Astrocyte (in vitro differentiated cells and primary cell): ENCODE data around the gene CDK17.

ENCODE experiments used
- EZH2 ChIP-seq: IDR thresholded peaks from 2 replicates; pipeline ENCODE4 v1.6.1; 2012; ENCODE audit warnings: mild to moderate bottlenecking, low read length, inconsistent platforms; ENCODE audit not compliant: insufficient read depth
- TF ChIP-seq, protein P1 (sequence below): IDR thresholded peaks from 2 replicates; pipeline ENCODE4 v1.5.1; 2011; ENCODE audit warnings: low read depth, mild to moderate bottlenecking, inconsistent platforms, low read length, moderate library complexity; ENCODE audit not compliant: insufficient read depth

DNA sequence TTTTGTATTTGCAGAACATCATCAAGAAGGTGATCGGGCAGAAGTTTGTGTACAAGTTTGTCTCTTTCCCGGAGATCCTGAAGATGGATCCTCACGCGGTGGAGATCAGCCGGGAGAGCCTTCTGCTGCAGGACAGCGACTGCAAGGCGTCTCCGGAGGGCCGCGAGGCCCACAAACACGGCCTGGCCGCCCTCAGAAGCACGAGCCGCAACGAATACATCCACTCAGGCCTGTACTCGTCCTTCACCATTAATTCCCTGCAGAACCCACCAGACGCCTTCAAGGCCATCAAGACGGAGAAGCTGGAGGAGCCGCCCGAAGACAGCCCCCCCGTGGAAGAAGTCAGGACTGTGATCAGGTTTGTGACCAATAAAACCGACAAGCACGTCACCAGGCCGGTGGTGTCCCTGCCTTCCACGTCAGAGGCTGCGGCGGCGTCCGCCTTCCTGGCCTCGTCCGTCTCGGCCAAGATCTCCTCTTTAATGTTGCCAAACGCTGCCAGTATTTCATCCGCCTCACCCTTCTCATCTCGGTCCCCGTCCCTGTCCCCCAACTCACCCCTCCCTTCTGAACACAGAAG lies 153.2 kb downstream of the CDK17 start:
- TF ChIP-seq, protein P1, sequence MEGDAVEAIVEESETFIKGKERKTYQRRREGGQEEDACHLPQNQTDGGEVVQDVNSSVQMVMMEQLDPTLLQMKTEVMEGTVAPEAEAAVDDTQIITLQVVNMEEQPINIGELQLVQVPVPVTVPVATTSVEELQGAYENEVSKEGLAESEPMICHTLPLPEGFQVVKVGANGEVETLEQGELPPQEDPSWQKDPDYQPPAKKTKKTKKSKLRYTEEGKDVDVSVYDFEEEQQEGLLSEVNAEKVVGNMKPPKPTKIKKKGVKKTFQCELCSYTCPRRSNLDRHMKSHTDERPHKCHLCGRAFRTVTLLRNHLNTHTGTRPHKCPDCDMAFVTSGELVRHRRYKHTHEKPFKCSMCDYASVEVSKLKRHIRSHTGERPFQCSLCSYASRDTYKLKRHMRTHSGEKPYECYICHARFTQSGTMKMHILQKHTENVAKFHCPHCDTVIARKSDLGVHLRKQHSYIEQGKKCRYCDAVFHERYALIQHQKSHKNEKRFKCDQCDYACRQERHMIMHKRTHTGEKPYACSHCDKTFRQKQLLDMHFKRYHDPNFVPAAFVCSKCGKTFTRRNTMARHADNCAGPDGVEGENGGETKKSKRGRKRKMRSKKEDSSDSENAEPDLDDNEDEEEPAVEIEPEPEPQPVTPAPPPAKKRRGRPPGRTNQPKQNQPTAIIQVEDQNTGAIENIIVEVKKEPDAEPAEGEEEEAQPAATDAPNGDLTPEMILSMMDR: no peak
- no peak for TF ChIP-seq EZH2
